Stimulated activated CD8-positive, alpha-beta memory T cell treated with anti-CD3 and anti-CD28 coated beads, Interleukin-7, amount 100 ng/mL, for 4 hours (primary cell): ENCODE data around the gene GLOD5.
A peak's percentile ranks its signal among the peaks of the same experiment; 100 is the strongest.
"Not testable (repeated sequence)": the region's sequence is repeated elsewhere in the genome, so short reads cannot be mapped to it uniquely, and the experiment has no call there.

Experiments used
- DNase-seq, 2 donors: peaks; one replicate each; pipeline ENCODE4 v3.0.0-alpha.2; 2020; ENCODE audit warnings: low read depth in 2 of 2

Gene GLOD5

DNA sequence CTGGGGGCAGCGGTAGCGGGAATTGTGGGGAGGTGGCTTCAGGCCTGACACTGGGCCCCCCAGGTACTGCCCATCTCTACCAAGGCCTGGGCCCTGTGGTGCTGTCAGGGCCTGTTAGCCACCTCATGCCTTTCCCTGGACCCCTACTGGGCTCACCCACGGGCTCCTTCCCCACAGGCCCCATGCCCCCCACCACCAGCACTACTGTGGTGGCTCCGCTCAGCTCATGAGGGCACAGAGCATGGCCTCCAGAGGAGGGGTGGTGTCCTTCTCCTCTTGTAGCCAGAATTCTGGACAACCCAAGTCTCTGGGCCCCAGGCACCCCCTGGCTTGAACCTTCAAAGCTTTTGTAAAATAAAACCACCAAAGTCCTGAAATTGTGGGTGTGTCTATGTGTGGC lies 32.4 kb downstream of the GLOD5 start:
- no peak for DNase-seq

- no peak for DNase-seq
Measured at GRCh38 chrX:48794340-48794910, 32.9 kb downstream of the GLOD5 start.

DNA sequence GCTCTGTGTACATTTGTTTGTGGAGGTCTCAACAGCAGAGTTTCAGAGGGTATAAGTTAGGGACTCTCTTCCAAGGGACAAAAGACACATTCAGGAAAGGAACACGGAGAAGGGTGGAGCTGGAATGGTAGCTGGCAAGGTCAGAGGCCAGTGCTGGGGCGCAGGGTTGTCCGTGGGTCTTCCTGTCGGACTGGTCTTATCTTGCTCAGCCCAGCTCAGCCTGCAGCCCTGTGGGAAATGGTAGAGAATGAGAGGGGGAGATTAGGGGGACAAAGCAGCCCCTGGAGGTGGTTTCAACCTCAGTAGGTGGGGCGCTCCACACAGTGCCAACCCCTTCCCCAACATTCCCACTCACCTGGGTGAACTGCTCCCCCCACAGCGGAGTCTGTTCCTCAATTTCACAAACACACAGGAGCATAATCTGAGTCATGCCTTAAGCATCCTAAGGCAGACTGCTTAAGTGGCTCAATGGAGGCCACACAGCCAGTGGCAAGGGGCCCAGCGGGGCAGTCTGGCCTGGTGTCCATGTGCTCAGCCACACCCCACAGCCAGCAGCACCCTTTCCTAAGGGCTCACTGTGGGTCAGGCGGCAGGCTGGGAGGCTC lies 33.5 kb downstream of the GLOD5 start:
- no peak for DNase-seq

GRCh38 chrX:48798318-48798717 lies 36.8 kb downstream of the GLOD5 start:
- no peak for DNase-seq

DNA sequence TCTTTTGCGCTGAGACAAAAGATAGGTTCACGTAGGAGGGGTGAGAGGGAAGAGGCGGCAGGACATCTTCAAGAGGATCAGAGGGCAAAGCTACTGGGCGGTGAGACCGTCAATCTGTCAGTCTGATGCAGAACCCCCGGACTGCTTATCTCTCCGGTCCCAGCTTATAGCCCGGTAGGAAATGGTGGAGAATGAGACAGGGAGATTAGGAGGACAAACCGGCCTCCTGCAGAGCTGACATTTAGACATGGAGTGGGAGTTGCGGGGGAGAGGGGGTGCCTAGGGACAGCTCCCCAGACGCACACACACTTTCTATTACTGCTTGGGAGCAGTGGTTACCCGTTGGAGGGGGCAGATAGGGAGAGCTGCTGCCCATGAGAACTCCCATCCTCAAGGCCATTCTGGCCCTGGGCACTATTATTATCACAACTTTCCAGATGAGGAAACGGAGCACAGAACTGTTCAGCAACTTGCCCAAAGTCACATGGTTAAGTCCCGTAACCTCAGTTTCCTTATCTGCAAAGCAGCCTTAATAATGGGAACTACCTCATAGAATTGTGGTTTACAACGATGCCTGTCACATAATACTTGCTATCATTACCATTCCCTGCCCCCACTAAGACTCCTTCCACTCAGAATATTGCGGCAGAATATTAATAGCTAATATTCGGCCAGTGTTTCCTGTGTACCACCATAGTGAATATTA lies 39.2 kb downstream of the GLOD5 start:
- DNase-seq: no peak

GRCh38 chrX:48801280-48802088 lies 39.9 kb downstream of the GLOD5 start, which contains the start of gene HDAC6:
TSS of gene HDAC6 (plus strand) at chrX:48802067. CDS start at chrX:48802693, 626 bp downstream.
- DNase-seq: peak; percentile 91 to 94

GRCh38 chrX:48802089-48802904 lies 40.8 kb downstream of the GLOD5 start:
- peak; percentile 22 to 31 for DNase-seq

- DNase-seq: no peak
Measured at GRCh38 chrX:48802905-48803200, 41.3 kb downstream of the GLOD5 start.

GRCh38 chrX:48806081-48806480 lies 44.5 kb downstream of the GLOD5 start:
- no peak for DNase-seq

GRCh38 chrX:48813644-48814043 lies 52.1 kb downstream of the GLOD5 start:
- no peak for DNase-seq

DNA sequence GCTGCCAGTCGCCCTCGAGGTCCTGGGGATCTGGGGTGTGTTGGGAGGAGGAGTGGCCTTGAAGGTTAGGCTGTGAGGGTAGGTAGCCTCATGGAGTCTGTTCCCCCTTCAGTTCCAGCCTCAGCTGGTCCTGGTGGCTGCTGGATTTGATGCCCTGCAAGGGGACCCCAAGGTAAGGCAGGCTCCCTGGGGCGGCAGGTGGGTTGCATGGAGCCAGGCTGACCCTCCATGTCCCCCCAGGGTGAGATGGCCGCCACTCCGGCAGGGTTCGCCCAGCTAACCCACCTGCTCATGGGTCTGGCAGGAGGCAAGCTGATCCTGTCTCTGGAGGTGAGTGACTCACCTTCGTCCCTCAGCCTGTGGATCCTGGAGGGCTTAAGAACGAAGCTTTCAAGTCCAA lies 53.2 kb downstream of the GLOD5 start:
- no peak for DNase-seq

DNA sequence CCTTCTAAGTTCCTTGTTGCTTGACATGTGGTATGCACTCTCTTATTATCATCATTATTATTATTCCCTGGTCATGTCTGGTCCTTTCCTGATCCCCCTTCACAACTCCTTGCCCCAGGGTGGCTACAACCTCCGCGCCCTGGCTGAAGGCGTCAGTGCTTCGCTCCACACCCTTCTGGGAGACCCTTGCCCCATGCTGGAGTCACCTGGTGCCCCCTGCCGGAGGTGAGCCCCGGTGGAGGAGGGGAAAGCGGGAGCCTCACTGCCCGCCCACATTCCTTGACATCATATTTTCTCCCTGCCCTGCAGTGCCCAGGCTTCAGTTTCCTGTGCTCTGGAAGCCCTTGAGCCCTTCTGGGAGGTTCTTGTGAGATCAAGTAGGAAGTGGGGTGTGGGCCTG lies 53.7 kb downstream of the GLOD5 start:
- no peak for DNase-seq

DNA sequence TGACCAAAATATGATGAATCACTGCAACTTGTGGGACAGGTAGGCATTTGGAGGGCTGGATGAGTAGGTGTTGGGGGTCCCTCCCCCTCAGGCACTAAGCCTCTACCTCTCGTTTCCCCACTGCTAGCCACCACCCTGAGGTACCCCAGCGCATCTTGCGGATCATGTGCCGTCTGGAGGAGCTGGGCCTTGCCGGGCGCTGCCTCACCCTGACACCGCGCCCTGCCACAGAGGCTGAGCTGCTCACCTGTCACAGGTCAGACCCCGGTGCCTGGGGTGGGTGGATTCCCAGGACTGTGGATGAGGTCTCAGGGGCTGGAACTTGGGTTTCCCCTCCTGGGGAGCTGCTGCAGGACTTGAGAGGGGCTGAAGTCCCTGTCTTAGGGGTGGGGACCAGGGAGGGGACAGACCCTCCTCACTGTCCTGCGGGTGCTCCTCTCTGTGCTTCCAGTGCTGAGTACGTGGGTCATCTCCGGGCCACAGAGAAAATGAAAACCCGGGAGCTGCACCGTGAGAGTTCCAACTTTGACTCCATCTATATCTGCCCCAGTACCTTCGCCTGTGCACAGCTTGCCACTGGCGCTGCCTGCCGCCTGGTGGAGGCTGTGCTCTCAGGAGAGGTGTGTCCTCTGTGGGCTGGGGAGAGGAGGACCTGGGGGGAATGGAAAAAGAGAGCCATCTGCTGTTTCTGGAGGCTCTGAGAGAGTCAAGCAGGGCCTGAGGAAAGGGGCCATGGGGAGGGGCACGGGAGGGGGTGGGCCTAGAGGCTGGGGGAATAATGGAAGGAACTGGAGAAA lies 54.7 kb downstream of the GLOD5 start:
- no peak for DNase-seq

GRCh38 chrX:48818098-48818497 lies 56.6 kb downstream of the GLOD5 start:
- DNase-seq: no peak

- no peak for DNase-seq
Measured at GRCh38 chrX:48818866-48819265, 57.3 kb downstream of the GLOD5 start.

DNA sequence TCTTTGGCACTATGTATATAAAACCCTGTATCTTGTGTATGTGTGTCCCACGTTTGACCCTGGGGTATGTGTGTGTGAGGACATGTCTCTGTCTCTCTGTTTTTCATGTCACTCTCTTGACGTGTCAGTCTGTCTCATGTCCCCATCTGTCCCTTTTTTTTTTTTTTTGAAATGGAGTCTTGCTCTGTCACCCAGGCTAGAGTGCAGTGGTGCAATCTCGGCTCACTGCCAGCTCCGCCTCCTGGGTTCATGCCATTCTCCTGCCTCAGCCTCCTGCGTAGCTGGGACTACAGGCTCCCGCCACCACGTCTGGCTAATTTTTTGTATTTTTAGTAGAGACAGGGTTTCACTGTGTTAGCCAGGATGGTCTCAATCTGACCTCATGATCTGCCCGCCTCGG lies 57.8 kb downstream of the GLOD5 start:
- not testable (repeated sequence) for DNase-seq

GRCh38 chrX:48823053-48823452 lies 61.5 kb downstream of the GLOD5 start:
- no peak for DNase-seq
